HG03139 (cell line): Measurements from ENCODE around the gene SCNN1B.
"Not testable (repeated sequence)": the region's sequence is repeated elsewhere in the genome, so short reads cannot be mapped to it uniquely, and the experiment has no call there.

Source experiments
- ATAC-seq: cut with Tn5 transposase; IDR thresholded peaks from one replicate; pipeline ENCODE4 v1.9.1; 2021; ENCODE audit not compliant: unreplicated experiment

Gene SCNN1B

GRCh38 chr16:23353440-23353839, 51.3 kb downstream of the SCNN1B start:
- ATAC-seq = no peak

- no peak for ATAC-seq
Measured at GRCh38 chr16:23354246-23354645, 52.1 kb downstream of the SCNN1B start.

- no peak for ATAC-seq
Measured at GRCh38 chr16:23355106-23355670, 53.1 kb downstream of the SCNN1B start.

- no peak for ATAC-seq
Measured at GRCh38 chr16:23356941-23357340, 54.8 kb downstream of the SCNN1B start.

GRCh38 chr16:23357761-23358290, 55.7 kb downstream of the SCNN1B start:
- no peak for ATAC-seq

- no peak for ATAC-seq
Measured at GRCh38 chr16:23359092-23359760, 57.1 kb downstream of the SCNN1B start.

- ATAC-seq = no peak
Measured at GRCh38 chr16:23362460-23363317, 60.6 kb downstream of the SCNN1B start.

- no peak for ATAC-seq
Measured at GRCh38 chr16:23365602-23366240, 63.6 kb downstream of the SCNN1B start.

GRCh38 chr16:23366341-23366740, 64.2 kb downstream of the SCNN1B start:
- ATAC-seq = not testable (repeated sequence)

GRCh38 chr16:23367564-23367963, 65.5 kb downstream of the SCNN1B start:
- no peak for ATAC-seq

GRCh38 chr16:23367988-23368387, 65.9 kb downstream of the SCNN1B start:
- no peak for ATAC-seq

- no peak for ATAC-seq
Measured at GRCh38 chr16:23368469-23368868, 66.4 kb downstream of the SCNN1B start.

GRCh38 chr16:23369416-23369815, 67.3 kb downstream of the SCNN1B start:
- no peak for ATAC-seq

- ATAC-seq = no peak
Measured at GRCh38 chr16:23371368-23371767, 69.3 kb downstream of the SCNN1B start.

GRCh38 chr16:23373436-23374219, 71.5 kb downstream of the SCNN1B start:
- ATAC-seq = no peak

GRCh38 chr16:23374721-23375510, 72.8 kb downstream of the SCNN1B start:
- ATAC-seq = no peak

- no peak for ATAC-seq
Measured at GRCh38 chr16:23375643-23376042, 73.5 kb downstream of the SCNN1B start.

- no peak for ATAC-seq
Measured at GRCh38 chr16:23377071-23377931, 75.2 kb downstream of the SCNN1B start.

- ATAC-seq = no peak
Measured at GRCh38 chr16:23378256-23378655, 76.2 kb downstream of the SCNN1B start.
